Activated CD4-positive, alpha-beta memory T cell treated with anti-CD3 and anti-CD28 coated beads, Interleukin-2, amount 10 ng/mL, durations not matched to agents 7 days and 5 days (primary cell): ENCODE results near the gene DDOST. TPM values are rescaled to one million over a fixed set of nuclear protein-coding genes. Genes with fewer than 3 reads are reported as not detected.

Source experiments
- CTCF ChIA-PET: fragments of 350-600 bp; sonication (Branson Sonifier 250); formaldehyde crosslinking; loops from one replicate; lab custom pipeline; 2021; ENCODE audit warnings: antibody characterized with exemption, inconsistent platforms; lab: Charles Lee
- POLR2A ChIA-PET: fragments of 350-600 bp; sonication (Branson Sonifier 250); formaldehyde crosslinking; loops from one replicate; lab custom pipeline; 2021; ENCODE audit warnings: antibody characterized with exemption; lab: Charles Lee
- DNase-seq: peaks from one replicate; pipeline ENCODE4 v3.0.0-alpha.2; 2020
- H3K27ac Mint-ChIP-seq: one replicate; pipeline ENCODE4 v1.8.0; 2021; ENCODE audit warnings: mild to moderate bottlenecking, mixed read lengths
- H3K27me3 Mint-ChIP-seq: one replicate; pipeline ENCODE4 v1.8.0; 2021; ENCODE audit warnings: mixed read lengths
- H3K36me3 Mint-ChIP-seq: one replicate; pipeline ENCODE4 v1.8.0; 2021; ENCODE audit warnings: low read depth, mixed read lengths
- H3K4me1 Mint-ChIP-seq: one replicate; pipeline ENCODE4 v1.8.0; 2021; ENCODE audit warnings: mixed read lengths
- H3K4me3 Mint-ChIP-seq: one replicate; pipeline ENCODE4 v1.8.0; 2021; ENCODE audit warnings: mild to moderate bottlenecking, mixed read lengths
- H3K9me3 Mint-ChIP-seq: one replicate; pipeline ENCODE4 v1.8.0; 2021; ENCODE audit warnings: mixed read lengths
- total RNA-seq, 2 experiments: library from RNA; stranded (reverse); gene quantifications; one replicate each; pipeline ENCODE4 v1.2.3, GENCODE V29; 2021

DDOST gene
- total RNA-seq, 2 experiments from 2014 or later = 171 to 182 TPM

GRCh38 chr1:20666804-20667203 lies 5.6 kb upstream of the DDOST start:
- Mint-ChIP-seq H3K4me1 (peaks cover 20% of the 10 kb centered on the region), H3K27me3 (peaks cover 5% of the 10 kb centered on the region), H3K9me3 (peaks cover 3% of the 10 kb centered on the region), H3K4me3 (no peak overlapping the region), H3K27ac (no peak overlapping the region), H3K36me3 (no peaks in the 10 kb centered on the region)
- DNase-seq = peak; percentile 23
- CTCF ChIA-PET = interaction anchor here (1.9 kb wide), 1 partner anchor 30 kb away, joined by 6 read pairs; no protein-coding TSS in a partner anchor
- POLR2A ChIA-PET = interaction anchor here (0.6 kb wide), 1 partner anchor 613 kb away, joined by 3 read pairs; no protein-coding TSS in a partner anchor

- ChIA-PET CTCF (interaction anchor here (1.5 to 1.9 kb wide), 2 partner anchors 31 to 34 kb away, joined by 3 to 6 read pairs; no protein-coding TSS in a partner anchor), POLR2A (interaction anchor here (0.6 kb wide), 1 partner anchor 614 kb away, joined by 3 read pairs; no protein-coding TSS in a partner anchor)
- H3K27me3 Mint-ChIP-seq = peaks cover 5% of the 10 kb centered on the region
- H3K27ac Mint-ChIP-seq = no peak overlapping the region
- H3K36me3 Mint-ChIP-seq = peaks cover 1% of the 10 kb centered on the region
- peaks cover 23% of the 10 kb centered on the region for H3K4me1 Mint-ChIP-seq
- H3K4me3 Mint-ChIP-seq = no peak overlapping the region
- no peak for DNase-seq
- peaks cover 3% of the 10 kb centered on the region for H3K9me3 Mint-ChIP-seq
These were observed 5.0 kb upstream of the DDOST start for GRCh38 chr1:20666146-20666545.

- POLR2A ChIA-PET = no interaction called here
- CTCF ChIA-PET = interaction anchor here (1.5 kb wide), 1 partner anchor 34 kb away, joined by 3 read pairs; no protein-coding TSS in a partner anchor
- peaks cover 3% of the 10 kb centered on the region for H3K9me3 Mint-ChIP-seq
- H3K27ac Mint-ChIP-seq = no peak overlapping the region
- no peak overlapping the region for H3K4me3 Mint-ChIP-seq
- peaks cover 24% of the 10 kb centered on the region for H3K4me1 Mint-ChIP-seq
- DNase-seq = no peak
- peaks cover 4% of the 10 kb centered on the region for H3K36me3 Mint-ChIP-seq
- peaks cover 3% of the 10 kb centered on the region for H3K27me3 Mint-ChIP-seq
These were observed 4.6 kb upstream of the DDOST start for GRCh38 chr1:20665726-20666125.

GRCh38 chr1:20663969-20664715 lies 3.0 kb upstream of the DDOST start:
- DNase-seq = no peak
- POLR2A ChIA-PET = no interaction called here
- no peaks in the 10 kb centered on the region for H3K27me3 Mint-ChIP-seq
- no peak overlapping the region for H3K27ac Mint-ChIP-seq
- H3K4me1 Mint-ChIP-seq = peaks cover 39% of the 10 kb centered on the region
- peaks cover 19% of the 10 kb centered on the region for H3K36me3 Mint-ChIP-seq
- CTCF ChIA-PET = no interaction called here
- H3K9me3 Mint-ChIP-seq = peaks cover 3% of the 10 kb centered on the region
- H3K4me3 Mint-ChIP-seq = no peak overlapping the region

- CTCF ChIA-PET = no interaction called here
- H3K27me3 Mint-ChIP-seq = no peaks in the 10 kb centered on the region
- peaks cover 20% of the 10 kb centered on the region for H3K36me3 Mint-ChIP-seq
- peaks cover 3% of the 10 kb centered on the region for H3K9me3 Mint-ChIP-seq
- POLR2A ChIA-PET = no interaction called here
- DNase-seq = no peak
- peaks cover 44% of the 10 kb centered on the region for H3K4me1 Mint-ChIP-seq
- no peak overlapping the region for H3K27ac Mint-ChIP-seq
- peak overlapping the region; percentile 7 for H3K4me3 Mint-ChIP-seq
These were observed 2.2 kb upstream of the DDOST start for GRCh38 chr1:20663365-20663764.

- ChIA-PET CTCF (interaction anchor here (0.9 to 3.7 kb wide), 8 partner anchors 16 to 139 kb away, joined by 3 to 25 read pairs (median 4); partner anchors contain the start of gene PINK1), POLR2A (interaction anchor here (0.9 to 2.9 kb wide), 7 partner anchors 9 to 154 kb away, joined by 3 to 20 read pairs (median 4); partner anchors contain the start of genes HP1BP3, MUL1 and PINK1)
- peaks cover 53% of the 10 kb centered on the region for H3K4me1 Mint-ChIP-seq
These were observed 924 bp upstream of the DDOST start for GRCh38 chr1:20662110-20662475.

GRCh38 chr1:20660847-20661206 lies 342 bp downstream of the DDOST start:
- CTCF ChIA-PET = interaction anchor here (0.6 to 3.7 kb wide), 7 partner anchors 15 to 448 kb away, joined by 3 to 25 read pairs (median 6); partner anchors contain the start of gene PINK1
- H3K9me3 Mint-ChIP-seq = no peaks in the 10 kb centered on the region
- peak overlapping the region; percentile 97 for H3K27ac Mint-ChIP-seq
- POLR2A ChIA-PET = interaction anchor here (0.9 to 2.9 kb wide), 11 partner anchors 8 to 1379 kb away, joined by 3 to 20 read pairs (median 4); partner anchors contain the start of genes CDA, HP1BP3 and PINK1
- H3K4me3 Mint-ChIP-seq = peak overlapping the region; percentile 99
- no peaks in the 10 kb centered on the region for H3K27me3 Mint-ChIP-seq
- DNase-seq = no peak
- H3K36me3 Mint-ChIP-seq = peaks cover 40% of the 10 kb centered on the region
- peaks cover 52% of the 10 kb centered on the region for H3K4me1 Mint-ChIP-seq

More at GRCh38 chr1:20662110-20662475, 924 bp upstream of the DDOST start:
- Mint-ChIP-seq H3K27ac (peak overlapping the region; percentile 97), H3K27me3 (no peaks in the 10 kb centered on the region), H3K36me3 (peaks cover 28% of the 10 kb centered on the region), H3K9me3 (peaks cover 3% of the 10 kb centered on the region), H3K4me3 (peak overlapping the region; percentile 99)
- DNase-seq = no peak

- CTCF ChIA-PET = interaction anchor here (2.6 to 3.7 kb wide), 2 partner anchors 19 to 27 kb away, joined by 6 to 25 read pairs; partner anchors contain the start of gene PINK1
- Mint-ChIP-seq H3K36me3 (peaks cover 45% of the 10 kb centered on the region), H3K27me3 (no peaks in the 10 kb centered on the region), H3K4me1 (peaks cover 49% of the 10 kb centered on the region), H3K4me3 (peak overlapping the region; percentile 99), H3K27ac (peak overlapping the region; percentile 97), H3K9me3 (no peaks in the 10 kb centered on the region)
- no peak for DNase-seq
- POLR2A ChIA-PET = interaction anchor here (0.9 to 2.9 kb wide), 9 partner anchors 9 to 362 kb away, joined by 3 to 20 read pairs (median 4); partner anchors contain the start of genes CDA, HP1BP3 and PINK1
These were observed 806 bp downstream of the DDOST start for GRCh38 chr1:20660363-20660762.

GRCh38 chr1:20658166-20658915 lies 2.8 kb downstream of the DDOST start:
- H3K36me3 Mint-ChIP-seq = peaks cover 63% of the 10 kb centered on the region
- POLR2A ChIA-PET = interaction anchor here (1.1 kb wide), 1 partner anchor 24 kb away, joined by 5 read pairs; no protein-coding TSS in a partner anchor
- H3K4me3 Mint-ChIP-seq = no peak overlapping the region
- H3K9me3 Mint-ChIP-seq = no peaks in the 10 kb centered on the region
- peaks cover 49% of the 10 kb centered on the region for H3K4me1 Mint-ChIP-seq
- no peaks in the 10 kb centered on the region for H3K27me3 Mint-ChIP-seq
- no peak overlapping the region for H3K27ac Mint-ChIP-seq
- CTCF ChIA-PET = interaction anchor here (3.7 kb wide), 1 partner anchor 25 kb away, joined by 25 read pairs; the partner anchor contains the start of gene PINK1
- DNase-seq = no peak

GRCh38 chr1:20657024-20657423 lies 4.1 kb downstream of the DDOST start:
- H3K9me3 Mint-ChIP-seq = no peaks in the 10 kb centered on the region
- H3K4me1 Mint-ChIP-seq = peaks cover 41% of the 10 kb centered on the region
- no peak overlapping the region for H3K27ac Mint-ChIP-seq
- no peak overlapping the region for H3K4me3 Mint-ChIP-seq
- ChIA-PET CTCF (no interaction called here), POLR2A (no interaction called here)
- no peaks in the 10 kb centered on the region for H3K27me3 Mint-ChIP-seq
- H3K36me3 Mint-ChIP-seq = peaks cover 74% of the 10 kb centered on the region
- no peak for DNase-seq

- Mint-ChIP-seq H3K4me1 (peaks cover 20% of the 10 kb centered on the region), H3K27ac (peak overlapping the region; percentile 26), H3K27me3 (no peaks in the 10 kb centered on the region), H3K9me3 (no peaks in the 10 kb centered on the region), H3K4me3 (no peak overlapping the region), H3K36me3 (peaks cover 77% of the 10 kb centered on the region)
- POLR2A ChIA-PET = no interaction called here
- CTCF ChIA-PET = no interaction called here
- DNase-seq = no peak
These were observed 7.0 kb downstream of the DDOST start for GRCh38 chr1:20654104-20654690.

- peaks cover 77% of the 10 kb centered on the region for H3K36me3 Mint-ChIP-seq
- DNase-seq = no peak
- ChIA-PET POLR2A (interaction anchor here (1.4 kb wide), 1 partner anchor 9 kb away, joined by 4 read pairs; the partner anchor contains the start of gene DDOST), CTCF (interaction anchor here (1.2 kb wide), 1 partner anchor 12 kb away, joined by 3 read pairs; no protein-coding TSS in a partner anchor)
- no peak overlapping the region for H3K4me3 Mint-ChIP-seq
- peaks cover 8% of the 10 kb centered on the region for H3K4me1 Mint-ChIP-seq
- no peaks in the 10 kb centered on the region for H3K9me3 Mint-ChIP-seq
- no peak overlapping the region for H3K27ac Mint-ChIP-seq
- no peaks in the 10 kb centered on the region for H3K27me3 Mint-ChIP-seq
These were observed 8.9 kb downstream of the DDOST start for GRCh38 chr1:20652300-20652699.
